Neural crest cell (in vitro differentiated cells): ENCODE measurements around the gene RTP4. TPM values are rescaled to one million over a fixed set of nuclear protein-coding genes. Genes with fewer than 3 reads are reported as not detected.

Source experiments
- DNase-seq: peaks from one replicate; pipeline ENCODE4 v3.0.0; 2021; ENCODE audit warnings: low read depth, mixed read lengths, low spot score
- H3K27ac Mint-ChIP-seq: one replicate; pipeline ENCODE4 v1.8.0; 2021; ENCODE audit warnings: mild to moderate bottlenecking, mixed read lengths; ENCODE audit not compliant: unreplicated experiment
- H3K27me3 Mint-ChIP-seq: 2 replicates; pipeline ENCODE4 v1.8.0; 2021; ENCODE audit warnings: low read depth, mild to moderate bottlenecking, mixed read lengths
- H3K36me3 Mint-ChIP-seq: 2 replicates; pipeline ENCODE4 v1.8.0; 2021; ENCODE audit warnings: low read depth, mild to moderate bottlenecking, mixed read lengths
- H3K4me1 Mint-ChIP-seq: 2 replicates; pipeline ENCODE4 v1.8.0; 2021; ENCODE audit warnings: mixed read lengths
- H3K4me3 Mint-ChIP-seq: one replicate; pipeline ENCODE4 v1.8.0; 2021; ENCODE audit warnings: mild to moderate bottlenecking, mixed read lengths
- H3K9me3 Mint-ChIP-seq: 2 replicates; pipeline ENCODE4 v1.8.0; 2021; ENCODE audit warnings: mixed read lengths
- total RNA-seq: library from RNA; stranded (reverse); gene quantifications from 2 replicates; pipeline ENCODE4 v1.2.1, GENCODE V29; 2021
- TF ChIP-seq, protein P1 (sequence below): fragments of 200-600 bp; sonication (generic); conservative IDR thresholded peaks from 2 replicates; pipeline ENCODE4 v1.5.0; 2021; ENCODE audit warnings: antibody characterized with exemption, mild to moderate bottlenecking

The RTP4 gene
- total RNA-seq, 1 donor from 2014 or later, result not detected

DNA sequence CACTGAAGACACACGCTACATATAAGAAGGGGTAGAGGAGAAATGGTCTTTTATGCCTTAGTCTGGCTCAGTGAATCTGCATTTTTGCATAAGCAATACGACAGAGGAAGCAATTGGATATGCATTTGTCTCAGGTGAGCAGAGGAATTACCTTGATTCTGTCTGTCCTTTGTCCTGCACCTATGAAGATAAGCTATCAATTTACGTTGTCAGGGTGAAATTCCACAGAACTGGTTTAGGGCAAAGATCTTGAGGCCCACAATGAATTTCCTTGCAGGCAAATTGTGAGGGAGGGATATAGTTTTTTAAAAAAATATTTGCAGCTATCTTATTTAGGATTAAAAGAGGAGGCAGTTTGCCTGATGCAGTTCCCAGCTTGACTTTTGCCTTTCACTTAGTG lies 45.1 kb upstream of the RTP4 start:
- Mint-ChIP-seq H3K4me1 (peaks cover 6% of the 10 kb centered on the region), H3K36me3 (no peaks in the 10 kb centered on the region), H3K4me3 (no peak overlapping the region), H3K9me3 (no peaks in the 10 kb centered on the region), H3K27me3 (peaks cover 4% of the 10 kb centered on the region), H3K27ac (no peak overlapping the region)
- DNase-seq, result no peak
- TF ChIP-seq, protein P1, sequence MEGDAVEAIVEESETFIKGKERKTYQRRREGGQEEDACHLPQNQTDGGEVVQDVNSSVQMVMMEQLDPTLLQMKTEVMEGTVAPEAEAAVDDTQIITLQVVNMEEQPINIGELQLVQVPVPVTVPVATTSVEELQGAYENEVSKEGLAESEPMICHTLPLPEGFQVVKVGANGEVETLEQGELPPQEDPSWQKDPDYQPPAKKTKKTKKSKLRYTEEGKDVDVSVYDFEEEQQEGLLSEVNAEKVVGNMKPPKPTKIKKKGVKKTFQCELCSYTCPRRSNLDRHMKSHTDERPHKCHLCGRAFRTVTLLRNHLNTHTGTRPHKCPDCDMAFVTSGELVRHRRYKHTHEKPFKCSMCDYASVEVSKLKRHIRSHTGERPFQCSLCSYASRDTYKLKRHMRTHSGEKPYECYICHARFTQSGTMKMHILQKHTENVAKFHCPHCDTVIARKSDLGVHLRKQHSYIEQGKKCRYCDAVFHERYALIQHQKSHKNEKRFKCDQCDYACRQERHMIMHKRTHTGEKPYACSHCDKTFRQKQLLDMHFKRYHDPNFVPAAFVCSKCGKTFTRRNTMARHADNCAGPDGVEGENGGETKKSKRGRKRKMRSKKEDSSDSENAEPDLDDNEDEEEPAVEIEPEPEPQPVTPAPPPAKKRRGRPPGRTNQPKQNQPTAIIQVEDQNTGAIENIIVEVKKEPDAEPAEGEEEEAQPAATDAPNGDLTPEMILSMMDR, result no peak

DNA sequence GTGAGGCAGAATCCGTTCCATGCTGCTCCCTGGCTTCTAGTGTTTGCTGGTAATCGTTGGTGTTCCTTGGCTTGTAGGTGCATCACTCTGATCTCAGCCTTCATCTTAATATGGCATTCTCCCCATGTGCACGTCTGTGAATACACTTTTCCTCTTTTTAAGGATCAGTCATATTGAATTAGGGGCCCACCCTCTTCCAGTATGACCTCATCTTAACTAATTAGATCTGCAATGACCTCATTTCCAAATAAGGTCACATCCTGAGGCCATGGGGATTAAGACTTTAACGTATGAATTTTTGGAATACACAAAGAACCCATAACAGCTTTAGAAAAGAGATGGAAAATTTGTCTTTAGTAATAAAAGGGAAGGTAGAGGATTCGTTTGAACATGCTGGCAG lies 42.6 kb upstream of the RTP4 start:
- TF ChIP-seq, protein P1, result no peak
- DNase-seq, result no peak
- Mint-ChIP-seq H3K9me3 (no peaks in the 10 kb centered on the region), H3K4me3 (no peak overlapping the region), H3K27ac (no peak overlapping the region), H3K4me1 (no peaks in the 10 kb centered on the region), H3K27me3 (no peaks in the 10 kb centered on the region), H3K36me3 (no peaks in the 10 kb centered on the region)

DNA sequence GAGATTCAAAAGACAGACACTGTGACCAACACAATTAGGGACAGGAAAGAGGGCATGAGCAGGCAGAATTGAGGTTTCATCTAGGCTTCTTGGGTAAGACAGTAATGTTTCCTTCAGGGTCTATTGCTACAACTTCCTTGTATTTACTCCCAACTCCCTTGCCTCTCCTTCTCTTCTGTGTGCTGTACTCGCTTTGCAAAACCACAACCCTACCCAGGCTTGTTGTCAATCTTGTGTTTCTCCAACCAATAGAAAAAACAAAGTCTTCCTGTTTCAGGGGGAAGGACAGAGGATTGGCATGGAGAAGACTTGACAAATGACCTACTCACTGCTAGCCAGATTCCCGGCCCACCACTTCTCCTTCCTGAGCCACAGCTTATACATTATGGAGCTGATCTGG lies 40.3 kb upstream of the RTP4 start:
- Mint-ChIP-seq H3K4me3 (no peak overlapping the region), H3K36me3 (no peaks in the 10 kb centered on the region), H3K27me3 (no peaks in the 10 kb centered on the region), H3K4me1 (no peaks in the 10 kb centered on the region), H3K27ac (no peak overlapping the region), H3K9me3 (no peaks in the 10 kb centered on the region)
- no peak for DNase-seq
- TF ChIP-seq, protein P1, result no peak

DNA sequence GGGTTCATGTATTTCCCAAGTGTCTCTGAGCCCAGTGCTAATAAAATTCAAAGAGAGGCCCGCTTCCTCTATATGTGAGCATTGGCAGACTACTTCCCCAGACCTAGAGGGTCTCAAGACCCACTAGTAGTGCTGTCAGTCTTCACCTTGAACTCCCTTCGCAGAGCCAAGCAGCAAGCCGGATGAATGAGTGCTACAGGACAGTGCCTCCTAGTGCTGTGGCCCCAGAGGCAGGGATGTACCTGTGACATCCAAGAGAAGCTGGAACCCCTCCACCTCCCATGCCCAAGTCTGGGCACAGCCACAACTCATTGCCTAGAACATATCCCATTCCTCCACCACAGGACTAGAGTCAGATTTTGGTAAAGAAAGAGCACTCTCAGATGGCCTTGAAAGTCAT lies 39.5 kb upstream of the RTP4 start:
- TF ChIP-seq, protein P1, result no peak
- Mint-ChIP-seq H3K27ac (no peak overlapping the region), H3K4me3 (no peak overlapping the region), H3K27me3 (no peaks in the 10 kb centered on the region), H3K36me3 (no peaks in the 10 kb centered on the region), H3K4me1 (no peaks in the 10 kb centered on the region), H3K9me3 (no peaks in the 10 kb centered on the region)
- no peak for DNase-seq

DNA sequence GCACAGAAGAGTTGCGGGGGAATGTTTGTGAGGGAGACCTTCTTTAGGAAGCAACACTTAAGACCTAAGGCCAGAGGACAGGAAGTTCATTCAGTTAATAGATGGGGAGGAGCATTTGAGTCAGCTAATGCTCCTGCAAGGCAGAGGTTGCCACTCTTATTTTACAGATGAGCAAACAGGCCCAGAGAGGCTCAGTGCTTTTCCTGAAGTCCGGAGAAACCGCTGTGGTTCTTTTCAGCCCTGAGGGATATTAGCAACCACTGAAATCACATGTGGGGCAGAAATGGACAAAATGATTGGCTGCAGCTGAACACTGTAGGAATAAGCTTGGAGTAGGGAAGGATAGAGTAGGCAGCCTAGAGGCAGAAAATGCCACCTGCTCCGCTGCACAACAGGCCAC lies 33.3 kb upstream of the RTP4 start:
- peaks cover 9% of the 10 kb centered on the region for H3K4me1 Mint-ChIP-seq
- H3K27ac Mint-ChIP-seq, result no peak overlapping the region
- DNase-seq, result no peak
- TF ChIP-seq, protein P1, result no peak
- H3K36me3 Mint-ChIP-seq, result no peaks in the 10 kb centered on the region
- H3K9me3 Mint-ChIP-seq, result no peaks in the 10 kb centered on the region
- H3K27me3 Mint-ChIP-seq, result no peaks in the 10 kb centered on the region
- H3K4me3 Mint-ChIP-seq, result no peak overlapping the region

DNA sequence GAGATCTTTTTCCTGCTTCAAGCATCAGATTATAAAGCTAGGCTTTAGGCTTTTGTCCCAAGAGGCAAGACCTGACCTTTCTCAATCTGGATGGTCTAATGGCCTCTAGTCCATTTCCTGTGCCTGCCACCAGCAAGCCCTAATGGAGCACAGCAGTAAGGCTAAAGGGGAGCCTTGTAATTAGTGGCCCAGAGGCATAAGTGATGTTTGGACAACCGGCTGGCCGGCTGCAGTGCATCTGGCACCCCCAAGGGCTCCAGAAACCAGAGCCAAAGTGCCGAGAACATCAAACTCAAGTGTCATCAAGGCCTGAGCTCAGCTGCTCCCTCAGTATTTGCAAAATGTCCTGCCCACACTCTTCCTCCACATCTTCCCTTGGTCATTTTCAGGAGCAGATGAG lies 31.9 kb upstream of the RTP4 start:
- H3K4me3 Mint-ChIP-seq, result no peak overlapping the region
- no peak for DNase-seq
- H3K4me1 Mint-ChIP-seq, result peaks cover 9% of the 10 kb centered on the region
- peak overlapping the region; percentile 8 for H3K27ac Mint-ChIP-seq
- H3K36me3 Mint-ChIP-seq, result no peaks in the 10 kb centered on the region
- TF ChIP-seq, protein P1, result no peak
- no peaks in the 10 kb centered on the region for H3K27me3 Mint-ChIP-seq
- no peaks in the 10 kb centered on the region for H3K9me3 Mint-ChIP-seq
